Lower leg skin (tissue), 4 donors: ENCODE measurements around the gene DLG2. TPM values are rescaled to one million over a fixed set of nuclear protein-coding genes. Genes with fewer than 3 reads are reported as not detected.

ENCODE experiments used
- DNase-seq, 2 donors: peaks; one replicate each; pipeline ENCODE4 v3.0.0-alpha.2; 2019; ENCODE audit warnings: low spot score in 2 of 2
- H3K4me3 ChIP-seq: fragments of 200-600 bp; sonication (generic); 2 replicates; pipeline ENCODE4 v1.5.1; 2017; ENCODE audit warnings: mild to moderate bottlenecking, low read depth; ENCODE audit not compliant: poor library complexity, severe bottlenecking
- POLR2A ChIP-seq, 2 donors: fragments of 450-650 bp; IDR thresholded peaks; one replicate each; pipeline ENCODE4 v1.6.1; 2016 to 2017; ENCODE audit warnings: antibody characterized with exemption in 2 of 2, mild to moderate bottlenecking in 1 of 2, moderate library complexity in 1 of 2
- WGBS, 2 donors: methylation state at CpG; one replicate each; pipeline ENCODE4 v1.1.5; 2018; 5-methylcytosine and 5-hydroxymethylcytosine counted together
- intact Hi-C: fragments of 100-400 bp; cut with DNase I; formaldehyde crosslinking; loops from one replicate; pipeline ENCODE4 v1.15.0; 2023; ENCODE audit warnings: low total_unique reads
- total RNA-seq, 4 donors: library from RNA; depleted of rRNA; stranded (reverse); fragments of >200 nt; gene quantifications; one replicate each; pipeline ENCODE4 v1.1.0, GENCODE V29; 2016
- TF ChIP-seq, protein P1 (sequence below), 3 donors: fragments of 450-650 bp; IDR thresholded peaks; one replicate each; pipeline ENCODE4 v1.5.1; 2016; ENCODE audit warnings: antibody characterized with exemption in 3 of 3, mild to moderate bottlenecking in 3 of 3, moderate library complexity in 2 of 3

DLG2 gene
- total RNA-seq, 4 donors from 2014 or later, result 37.6 to 68.3 (median 46.0) TPM

- TF ChIP-seq, protein P1, sequence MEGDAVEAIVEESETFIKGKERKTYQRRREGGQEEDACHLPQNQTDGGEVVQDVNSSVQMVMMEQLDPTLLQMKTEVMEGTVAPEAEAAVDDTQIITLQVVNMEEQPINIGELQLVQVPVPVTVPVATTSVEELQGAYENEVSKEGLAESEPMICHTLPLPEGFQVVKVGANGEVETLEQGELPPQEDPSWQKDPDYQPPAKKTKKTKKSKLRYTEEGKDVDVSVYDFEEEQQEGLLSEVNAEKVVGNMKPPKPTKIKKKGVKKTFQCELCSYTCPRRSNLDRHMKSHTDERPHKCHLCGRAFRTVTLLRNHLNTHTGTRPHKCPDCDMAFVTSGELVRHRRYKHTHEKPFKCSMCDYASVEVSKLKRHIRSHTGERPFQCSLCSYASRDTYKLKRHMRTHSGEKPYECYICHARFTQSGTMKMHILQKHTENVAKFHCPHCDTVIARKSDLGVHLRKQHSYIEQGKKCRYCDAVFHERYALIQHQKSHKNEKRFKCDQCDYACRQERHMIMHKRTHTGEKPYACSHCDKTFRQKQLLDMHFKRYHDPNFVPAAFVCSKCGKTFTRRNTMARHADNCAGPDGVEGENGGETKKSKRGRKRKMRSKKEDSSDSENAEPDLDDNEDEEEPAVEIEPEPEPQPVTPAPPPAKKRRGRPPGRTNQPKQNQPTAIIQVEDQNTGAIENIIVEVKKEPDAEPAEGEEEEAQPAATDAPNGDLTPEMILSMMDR (IDR thresholded peaks at IDR 0.05), result no peak
- TF ChIP-seq POLR2A (IDR thresholded peaks at IDR 0.05), result no peak
- DNase-seq, result no peak
- 57 to 70% methylated on average over 1 of the region's 1 CpG for WGBS, 2 donors
- intact Hi-C loops, result no loop called here
- no peak overlapping the region for H3K4me3 ChIP-seq
Observed at GRCh38 chr11:83649528-83649855, 1977.7 kb downstream of the DLG2 start.

- intact Hi-C loops, result no loop called here
- 82 to 83% methylated on average over 2 of the region's 2 CpGs for WGBS, 2 donors
- DNase-seq, result no peak
- H3K4me3 ChIP-seq, result no peak overlapping the region
- no peak for TF ChIP-seq POLR2A (IDR thresholded peaks at IDR 0.05)
- TF ChIP-seq, protein P1 (IDR thresholded peaks at IDR 0.05), result no peak
Observed at GRCh38 chr11:83648610-83649527, 1978.3 kb downstream of the DLG2 start.

- 67 to 78% methylated on average over 3 of the region's 3 CpGs for WGBS, 2 donors
- no peak for DNase-seq
- no peak overlapping the region for H3K4me3 ChIP-seq
- TF ChIP-seq, protein P1 (IDR thresholded peaks at IDR 0.05), result no peak
- no peak for TF ChIP-seq POLR2A (IDR thresholded peaks at IDR 0.05)
- intact Hi-C loops, result no loop called here
Observed at GRCh38 chr11:83645561-83645960, 1981.6 kb downstream of the DLG2 start.

GRCh38 chr11:83643115-83643514 is 1984.0 kb downstream of the DLG2 start:
- no peak for TF ChIP-seq POLR2A (IDR thresholded peaks at IDR 0.05)
- TF ChIP-seq, protein P1 (IDR thresholded peaks at IDR 0.05), result no peak
- H3K4me3 ChIP-seq, result no peak overlapping the region
- WGBS, 2 donors, result 84 to 88% methylated on average over 1 of the region's 1 CpG
- intact Hi-C loops, result no loop called here
- DNase-seq, result no peak

GRCh38 chr11:83642500-83642899 is 1984.6 kb downstream of the DLG2 start:
- TF ChIP-seq, protein P1 (IDR thresholded peaks at IDR 0.05), result no peak
- no peak for TF ChIP-seq POLR2A (IDR thresholded peaks at IDR 0.05)
- no peak for DNase-seq
- H3K4me3 ChIP-seq, result no peak overlapping the region
- intact Hi-C loops, result no loop called here
